Fibroblast of lung (primary cell): ENCODE data around the gene MAGI2.

Experiments used
- CTCF ChIP-seq, 2 donors: IDR thresholded peaks in 1 of 2; conservative IDR thresholded peaks in 1 of 2; 1 replicate in 1 of 2; 2 replicates in 1 of 2; pipeline ENCODE4 v1.5.1; 2011 to 2012; ENCODE audit warnings: low read length in 2 of 2, control low read depth in 1 of 2, inconsistent platforms in 1 of 2, low read depth in 1 of 2, mild to moderate bottlenecking in 1 of 2
- EZH2 ChIP-seq: IDR thresholded peaks from 2 replicates; pipeline ENCODE4 v1.5.1; 2012; ENCODE audit warnings: low read length, control low read depth, mild to moderate bottlenecking; ENCODE audit errors: missing control alignments

DNA sequence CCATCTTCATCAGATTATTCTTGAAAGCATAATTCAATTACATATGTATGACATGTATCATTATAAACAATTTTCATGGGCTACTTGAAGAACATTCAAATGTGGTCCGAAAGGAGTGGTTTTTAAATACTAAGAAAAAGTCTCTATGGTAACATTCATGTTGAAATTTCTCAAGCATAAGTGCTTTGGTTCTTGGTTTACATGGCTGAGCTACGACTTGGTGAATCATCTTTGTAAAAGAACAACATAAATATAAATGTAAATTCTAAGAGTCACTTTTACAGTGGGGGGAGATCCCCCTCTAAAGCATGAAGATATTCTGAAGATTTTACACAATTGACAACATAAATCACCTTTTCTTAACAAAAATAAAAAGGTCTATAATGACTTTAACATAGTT lies 118.6 kb downstream of the MAGI2 start:
- TF ChIP-seq CTCF (conservative IDR thresholded peaks at IDR 0.05 in 1 of 2, IDR thresholded peaks at IDR 0.05 in 1 of 2; ENCODE audit: low read depth in 1 of 2, low read length in 2 of 2) (no peak), EZH2 (no peak)
